ENCODE results near the gene MRAP2.

The MRAP2 gene

DNA sequence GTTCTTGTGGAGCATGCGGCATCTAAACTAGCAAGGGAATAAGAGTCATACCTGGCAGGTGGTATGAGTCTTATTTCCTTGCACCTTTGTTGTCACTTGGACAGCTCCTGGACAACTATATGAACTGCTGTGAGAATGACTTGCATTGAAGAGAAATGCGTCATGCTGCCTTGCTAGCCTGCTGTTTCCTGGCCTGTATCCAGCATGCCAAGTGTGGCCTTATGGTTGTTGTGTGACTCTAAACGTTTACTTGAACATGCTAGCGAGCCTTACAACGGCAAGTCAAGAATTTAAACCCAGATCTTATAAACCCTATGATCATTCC lies 103.4 kb downstream of the MRAP2 start:
- peak; percentile 71 for DNase-seq

DNA sequence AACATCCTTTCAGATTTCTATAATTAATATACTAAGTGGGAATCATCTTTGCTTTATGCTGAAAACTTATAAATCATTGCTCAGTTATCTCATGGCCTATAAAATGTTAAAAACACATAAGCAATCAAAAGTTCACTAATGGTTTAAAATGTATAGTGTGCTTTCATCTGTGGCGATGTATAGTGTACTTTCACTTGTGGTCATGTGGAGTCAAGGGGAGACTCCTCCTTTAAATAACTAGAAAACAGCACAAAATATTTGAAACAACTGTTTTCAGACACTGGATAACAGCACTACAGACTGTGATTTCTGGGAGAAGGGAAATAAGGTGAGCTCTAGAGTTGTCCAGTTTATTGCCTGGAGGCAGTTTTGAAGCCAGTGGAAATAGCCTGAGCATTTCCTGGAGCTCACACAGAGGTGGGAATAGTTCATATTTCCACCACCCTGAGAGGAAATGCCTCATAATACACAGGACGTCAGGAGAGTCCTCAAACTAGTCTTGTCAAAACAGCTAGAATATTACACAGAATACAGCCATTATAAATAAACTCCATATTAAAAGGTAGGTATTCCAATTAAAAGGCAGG lies 104.5 kb downstream of the MRAP2 start:
- no peak for DNase-seq

GRCh38 chr6:84139311-84139710 lies 105.7 kb downstream of the MRAP2 start:
- DNase-seq, result no peak

Data from COR-L47 (cell line).